Esophagus muscularis mucosa (tissue), 4 donors: ENCODE measurements around the gene JMJD1C. TPM values are rescaled to one million over a fixed set of nuclear protein-coding genes. Genes with fewer than 3 reads are reported as not detected.
A peak's percentile ranks its signal among the peaks of the same experiment; 100 is the strongest.

Experiments
- DNase-seq: peaks from one replicate; pipeline ENCODE4 v3.0.0-alpha.2; 2017; ENCODE audit errors: extremely low spot score
- H3K27ac ChIP-seq, 4 donors: fragments of 200-600 bp; sonication (generic); replicated peaks in 1 of 4; 1 replicate in 3 of 4; 2 replicates in 1 of 4; pipeline ENCODE4 v1.5.1; 2016 to 2019; ENCODE audit warnings: mild to moderate bottlenecking in 1 of 4
- H3K27me3 ChIP-seq, 4 donors: fragments of 200-600 bp; sonication (generic); one replicate each; pipeline versions ENCODE4 v1.5.1 to v1.6.0; 2016 to 2019
- H3K36me3 ChIP-seq, 4 donors: fragments of 200-600 bp; sonication (generic); one replicate each; pipeline ENCODE4 v1.5.1; 2016 to 2019
- H3K4me1 ChIP-seq, 4 donors: fragments of 200-600 bp; sonication (generic); one replicate each; pipeline ENCODE4 v1.5.1; 2016 to 2019
- H3K4me3 ChIP-seq, 4 donors: fragments of 200-600 bp; sonication (generic); 1 replicate in 2 of 4; 2 replicates in 2 of 4; pipeline ENCODE4 v1.5.1; 2016 to 2019; ENCODE audit warnings: mild to moderate bottlenecking in 4 of 4, moderate library complexity in 1 of 4
- H3K9me3 ChIP-seq, 4 donors: fragments of 200-600 bp; sonication (generic); 1 replicate in 3 of 4; 2 replicates in 1 of 4; pipeline ENCODE4 v1.5.1; 2016 to 2019
- CTCF ChIP-seq, 3 experiments: fragments of 200-600 bp in 2 of 3; fragments of 450-650 bp in 1 of 3; sonication (generic) in 2 of 3; IDR thresholded peaks; one replicate each; pipeline ENCODE4 v1.5.1; 2017 to 2019; ENCODE audit warnings: antibody characterized with exemption in 3 of 3, mild to moderate bottlenecking in 2 of 3, moderate library complexity in 1 of 3
- EP300 ChIP-seq: sonication (generic); formaldehyde crosslinking; IDR thresholded peaks from one replicate; pipeline ENCODE4 v1.6.1; 2017; ENCODE audit warnings: antibody characterized with exemption
- POLR2A ChIP-seq: fragments of 450-650 bp; IDR thresholded peaks from one replicate; pipeline ENCODE4 v1.6.1; 2017; ENCODE audit warnings: antibody characterized with exemption, moderate library complexity, mild to moderate bottlenecking, low read depth
- POLR2AphosphoS5 ChIP-seq, 2 donors: sonication (generic); formaldehyde crosslinking; IDR thresholded peaks; one replicate each; pipeline ENCODE4 v1.6.1; 2017; ENCODE audit warnings: antibody characterized with exemption in 2 of 2
- WGBS: methylation state at CpG from one replicate; pipeline ENCODE4 v1.1.5; 2018; 5-methylcytosine and 5-hydroxymethylcytosine counted together
- intact Hi-C: fragments of 100-400 bp; cut with DNase I; formaldehyde crosslinking; loops from one replicate; pipeline ENCODE4 v1.15.1; 2023
- total RNA-seq, 4 donors: library from RNA; depleted of rRNA; stranded (reverse); fragments of >200 nt; gene quantifications; one replicate each; pipeline versions ENCODE4 v1.1.0 to v1.2.1, GENCODE V29; 2016

Gene JMJD1C
- total RNA-seq, 4 donors from 2014 or later: 60.3 to 89.7 (median 79.8) TPM

GRCh38 chr10:63452524-63452923 lies 13.3 kb downstream of the JMJD1C start:
- Histone ChIP-seq H3K9me3 (no peaks in the 10 kb centered on the region), H3K4me3 (no peak overlapping the region), H3K27me3 (no peaks in the 10 kb centered on the region), H3K4me1 (peaks cover 12 to 20% (median 18%) of the 10 kb centered on the region in 4 donors), H3K36me3 (no peaks in the 10 kb centered on the region), H3K27ac (no peak overlapping the region)
- TF ChIP-seq CTCF (IDR thresholded peaks at IDR 0.05): no peak
- TF ChIP-seq EP300: no peak
- no peak for TF ChIP-seq POLR2AphosphoS5 (IDR thresholded peaks at IDR 0.05)
- no peak for TF ChIP-seq POLR2A
- intact Hi-C loops: no loop called here
- no peak for DNase-seq

GRCh38 chr10:63446716-63447440 lies 18.9 kb downstream of the JMJD1C start:
- Histone ChIP-seq H3K4me1 (peaks cover 7 to 38% (median 11%) of the 10 kb centered on the region in 4 donors), H3K27ac (no peak overlapping the region), H3K4me3 (no peak overlapping the region), H3K27me3 (no peaks in the 10 kb centered on the region), H3K9me3 (no peaks in the 10 kb centered on the region), H3K36me3 (no peaks in the 10 kb centered on the region)
- TF ChIP-seq POLR2A (no peak), EP300 (no peak), POLR2AphosphoS5 (IDR thresholded peaks at IDR 0.05) (no peak), CTCF (IDR thresholded peaks at IDR 0.05) (no peak)
- DNase-seq: no peak
- intact Hi-C loops: no loop called here
- WGBS: 88% methylated on average over 1 of the region's 1 CpG

GRCh38 chr10:63441404-63441803 lies 24.4 kb downstream of the JMJD1C start:
- WGBS: 67% methylated on average over 3 of the region's 3 CpGs
- TF ChIP-seq EP300 (no peak), CTCF (IDR thresholded peaks at IDR 0.05) (no peak), POLR2AphosphoS5 (IDR thresholded peaks at IDR 0.05) (no peak), POLR2A (no peak)
- Histone ChIP-seq H3K36me3 (no peaks in the 10 kb centered on the region), H3K27ac (no peak overlapping the region), H3K4me3 (no peak overlapping the region), H3K4me1 (peaks cover 19 to 80% (median 53%) of the 10 kb centered on the region in 4 donors), H3K9me3 (no peaks in the 10 kb centered on the region), H3K27me3 (no peaks in the 10 kb centered on the region)
- no peak for DNase-seq
- intact Hi-C loops: no loop called here

- H3K4me3 ChIP-seq: no peak overlapping the region
- no peaks in the 10 kb centered on the region for H3K36me3 ChIP-seq
- no peak for DNase-seq
- H3K27me3 ChIP-seq: no peaks in the 10 kb centered on the region
- H3K27ac ChIP-seq: peak overlapping the region in 1 of 4 donors; percentile 5
- intact Hi-C loops: no loop called here
- TF ChIP-seq POLR2AphosphoS5 (IDR thresholded peaks at IDR 0.05): no peak
- TF ChIP-seq POLR2A: no peak
- TF ChIP-seq CTCF (IDR thresholded peaks at IDR 0.05): no peak
- no peak for TF ChIP-seq EP300
- no peaks in the 10 kb centered on the region for H3K9me3 ChIP-seq
- H3K4me1 ChIP-seq: peaks cover 30 to 87% (median 67%) of the 10 kb centered on the region in 4 donors
- 84% methylated on average over 3 of the region's 3 CpGs for WGBS
Measured at GRCh38 chr10:63439607-63440006, 26.2 kb downstream of the JMJD1C start.
